ENCODE results near the gene EIPR1. TPM values are rescaled to one million over a fixed set of nuclear protein-coding genes. Genes with fewer than 3 reads are reported as not detected.

The EIPR1 gene
- total RNA-seq, 1 experiment from 2014 or later: 36.9 TPM

- BruUV-seq (replicated peaks): no TSS peak
- H3K36me3 Mint-ChIP-seq (ENCODE audit: insufficient read depth, unreplicated experiment): peaks cover 9% of the 10 kb centered on the region
- peaks cover 19% of the 10 kb centered on the region for H3K9me3 Mint-ChIP-seq (ENCODE audit: unreplicated experiment)
- Histone ChIP-seq H3K27me3 (replicated peaks; ENCODE audit: control insufficient read depth, insufficient read depth, low read length) (no peaks in the 10 kb centered on the region), H3K9me3 (0 out of 2 replicates have a peak, but pooled peaks cover 7% of the 10 kb centered on the region), H3K4me3 (ENCODE audit: low read depth, low read length) (no peak overlapping the region), H3K36me3 (ENCODE audit: control insufficient read depth, insufficient read depth, low read length) (no peaks in the 10 kb centered on the region), H3K4me1 (no peaks in the 10 kb centered on the region)
- H3K4me1 Mint-ChIP-seq (ENCODE audit: low read depth, unreplicated experiment): no peaks in the 10 kb centered on the region
- no peak overlapping the region for H3K27ac Mint-ChIP-seq (ENCODE audit: unreplicated experiment)
- no peaks in the 10 kb centered on the region for H3K27me3 Mint-ChIP-seq (ENCODE audit: insufficient read depth, unreplicated experiment)
- H3K4me3 Mint-ChIP-seq (ENCODE audit: unreplicated experiment): no peak overlapping the region
- no peak for TF ChIP-seq CTCF (IDR thresholded peaks at IDR 0.05; ENCODE audit: insufficient read depth in 1 of 2, low read depth in 1 of 2, low read length in 1 of 2, severe bottlenecking in 1 of 2, unreplicated experiment in 1 of 2)
- CTCF ChIA-PET: no interaction called here
- DNase-seq: no peak
- intact Hi-C loops (cut with micrococcal nuclease; ENCODE audit: unreplicated experiment): no loop called here
- POLR2A ChIA-PET: no interaction called here
Observed at GRCh38 chr2:3277748-3278520, 99.7 kb downstream of the EIPR1 start.

- H3K4me3 ChIP-seq (ENCODE audit: low read depth, low read length): no peak overlapping the region
- intact Hi-C loops (cut with micrococcal nuclease; ENCODE audit: unreplicated experiment): no loop called here
- Mint-ChIP-seq H3K4me1 (ENCODE audit: low read depth, unreplicated experiment) (no peaks in the 10 kb centered on the region), H3K27me3 (ENCODE audit: insufficient read depth, unreplicated experiment) (no peaks in the 10 kb centered on the region), H3K9me3 (ENCODE audit: unreplicated experiment) (peaks cover 19% of the 10 kb centered on the region), H3K36me3 (ENCODE audit: insufficient read depth, unreplicated experiment) (peaks cover 9% of the 10 kb centered on the region), H3K27ac (ENCODE audit: unreplicated experiment) (no peak overlapping the region), H3K4me3 (ENCODE audit: unreplicated experiment) (no peak overlapping the region)
- no peaks in the 10 kb centered on the region for H3K36me3 ChIP-seq (ENCODE audit: control insufficient read depth, insufficient read depth, low read length)
- no TSS peak for BruUV-seq (replicated peaks)
- 0 out of 2 replicates have a peak, but pooled peaks cover 7% of the 10 kb centered on the region for H3K9me3 ChIP-seq
- CTCF ChIA-PET: no interaction called here
- no peak for TF ChIP-seq CTCF (IDR thresholded peaks at IDR 0.05; ENCODE audit: insufficient read depth in 1 of 2, low read depth in 1 of 2, low read length in 1 of 2, severe bottlenecking in 1 of 2, unreplicated experiment in 1 of 2)
- H3K27me3 ChIP-seq (replicated peaks; ENCODE audit: control insufficient read depth, insufficient read depth, low read length): no peaks in the 10 kb centered on the region
- POLR2A ChIA-PET: no interaction called here
- no peaks in the 10 kb centered on the region for H3K4me1 ChIP-seq
- DNase-seq: no peak
Observed at GRCh38 chr2:3277050-3277747, 100.4 kb downstream of the EIPR1 start.

GRCh38 chr2:3272761-3273160 is 104.9 kb downstream of the EIPR1 start:
- Mint-ChIP-seq H3K4me3 (ENCODE audit: unreplicated experiment) (no peak overlapping the region), H3K9me3 (ENCODE audit: unreplicated experiment) (peaks cover 19% of the 10 kb centered on the region), H3K36me3 (ENCODE audit: insufficient read depth, unreplicated experiment) (no peaks in the 10 kb centered on the region), H3K4me1 (ENCODE audit: low read depth, unreplicated experiment) (no peaks in the 10 kb centered on the region), H3K27ac (ENCODE audit: unreplicated experiment) (no peak overlapping the region), H3K27me3 (ENCODE audit: insufficient read depth, unreplicated experiment) (no peaks in the 10 kb centered on the region)
- no peaks in the 10 kb centered on the region for H3K36me3 ChIP-seq (ENCODE audit: control insufficient read depth, insufficient read depth, low read length)
- BruUV-seq (replicated peaks): no TSS peak
- POLR2A ChIA-PET: no interaction called here
- CTCF ChIA-PET: no interaction called here
- TF ChIP-seq CTCF (IDR thresholded peaks at IDR 0.05; ENCODE audit: insufficient read depth in 1 of 2, low read depth in 1 of 2, low read length in 1 of 2, severe bottlenecking in 1 of 2, unreplicated experiment in 1 of 2): no peak
- no peak overlapping the region for H3K4me3 ChIP-seq (ENCODE audit: low read depth, low read length)
- H3K4me1 ChIP-seq: no peaks in the 10 kb centered on the region
- DNase-seq: no peak
- intact Hi-C loops (cut with micrococcal nuclease; ENCODE audit: unreplicated experiment): no loop called here
- H3K27me3 ChIP-seq (replicated peaks; ENCODE audit: control insufficient read depth, insufficient read depth, low read length): no peaks in the 10 kb centered on the region
- 0 out of 2 replicates have a peak, but pooled peaks cover 7% of the 10 kb centered on the region for H3K9me3 ChIP-seq
